ENCODE data around the gene SHISA3.

GRCh38 chr4:42398871-42399331, 1.6 kb downstream of the SHISA3 start:
- TF ChIP-seq BACH2 (CRISPR knock-in tag; IDR thresholded peaks at IDR 0.05; ENCODE audit: borderline replicate concordance) = no peak
- TF ChIP-seq, protein P1, sequence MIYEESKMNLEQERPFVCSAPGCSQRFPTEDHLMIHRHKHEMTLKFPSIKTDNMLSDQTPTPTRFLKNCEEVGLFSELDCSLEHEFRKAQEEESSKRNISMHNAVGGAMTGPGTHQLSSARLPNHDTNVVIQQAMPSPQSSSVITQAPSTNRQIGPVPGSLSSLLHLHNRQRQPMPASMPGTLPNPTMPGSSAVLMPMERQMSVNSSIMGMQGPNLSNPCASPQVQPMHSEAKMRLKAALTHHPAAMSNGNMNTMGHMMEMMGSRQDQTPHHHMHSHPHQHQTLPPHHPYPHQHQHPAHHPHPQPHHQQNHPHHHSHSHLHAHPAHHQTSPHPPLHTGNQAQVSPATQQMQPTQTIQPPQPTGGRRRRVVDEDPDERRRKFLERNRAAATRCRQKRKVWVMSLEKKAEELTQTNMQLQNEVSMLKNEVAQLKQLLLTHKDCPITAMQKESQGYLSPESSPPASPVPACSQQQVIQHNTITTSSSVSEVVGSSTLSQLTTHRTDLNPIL (CRISPR knock-in tag; IDR thresholded peaks at IDR 0.05; ENCODE audit: low read depth) = no peak
- no peak for TF ChIP-seq ESRRG (CRISPR knock-in tag; IDR thresholded peaks at IDR 0.05)
- TF ChIP-seq CSDC2 (CRISPR knock-in tag; IDR thresholded peaks at IDR 0.05) = no peak
- no peak for TF ChIP-seq PPARA (CRISPR knock-in tag; IDR thresholded peaks at IDR 0.05; ENCODE audit: borderline replicate concordance)
